Lung (tissue), 12 donors: ENCODE results near the gene CACNA1E. TPM values are rescaled to one million over a fixed set of nuclear protein-coding genes. Genes with fewer than 3 reads are reported as not detected.
"Not testable (repeated sequence)": the region's sequence is repeated elsewhere in the genome, so short reads cannot be mapped to it uniquely, and the experiment has no call there.

Source experiments
- ATAC-seq: fragments of 200-7000 bp; cut with Tn5 transposase; one replicate; pipeline ENCODE4 v1.9.1; 2020; ENCODE audit warnings: moderate number of reproducible peaks; ENCODE audit not compliant: insufficient read depth, low FRiP score
- DNase-seq, 3 donors: peaks; one replicate each; pipeline ENCODE4 v3.0.0-alpha.2; 2013 to 2017
- H3K27ac ChIP-seq, 2 donors: one replicate each; pipeline ENCODE4 v1.5.1; 2013; ENCODE audit warnings: mild to moderate bottlenecking in 2 of 2, moderate library complexity in 2 of 2, control low read depth in 1 of 2, inconsistent platforms in 1 of 2, low read depth in 1 of 2, low read length in 1 of 2
- H3K27me3 ChIP-seq, 3 donors: one replicate each; pipeline ENCODE4 v1.5.1; 2013; ENCODE audit warnings: low read length in 2 of 3; ENCODE audit not compliant: control insufficient read depth in 3 of 3, insufficient read depth in 3 of 3
- H3K36me3 ChIP-seq, 4 donors: one replicate each; pipeline ENCODE4 v1.5.1; 2013; ENCODE audit warnings: low read length in 4 of 4, mild to moderate bottlenecking in 1 of 4, moderate library complexity in 1 of 4; ENCODE audit not compliant: control insufficient read depth in 4 of 4, insufficient read depth in 4 of 4
- H3K4me1 ChIP-seq, 5 donors: one replicate each; pipeline ENCODE4 v1.5.1; 2013; ENCODE audit warnings: low read length in 5 of 5, mild to moderate bottlenecking in 2 of 5, moderate library complexity in 1 of 5; ENCODE audit not compliant: control insufficient read depth in 5 of 5, insufficient read depth in 5 of 5
- H3K4me3 ChIP-seq: one replicate; pipeline ENCODE4 v1.5.1; 2013; ENCODE audit warnings: mild to moderate bottlenecking, control low read depth, moderate library complexity
- H3K9ac ChIP-seq, 2 donors: one replicate each; pipeline ENCODE4 v1.5.1; 2013; ENCODE audit warnings: low read length in 2 of 2, control low read depth in 1 of 2; ENCODE audit not compliant: insufficient read depth in 1 of 2
- H3K9me3 ChIP-seq, 4 donors: one replicate each; pipeline ENCODE4 v1.5.1; 2013; ENCODE audit warnings: low read length in 3 of 4, mild to moderate bottlenecking in 1 of 4, moderate library complexity in 1 of 4; ENCODE audit not compliant: control insufficient read depth in 4 of 4, insufficient read depth in 3 of 4
- WGBS, 2 donors: extraction: QIAGEN DNeasy Blood & Tissue Kit; methylation state at CpG; one replicate each; pipeline ENCODE4 v1.1.7; 2013; 5-methylcytosine and 5-hydroxymethylcytosine counted together
- polyA plus RNA-seq, 2 donors: library from polyadenylated mRNA; stranded (reverse); fragments of 200-250 nt; gene quantifications; one replicate each; pipeline ENCODE4 v1.2.1, GENCODE V29; 2013
- total RNA-seq, 2 donors: library from RNA; depleted of rRNA in 1 of 2; stranded (reverse); fragments of >200 nt in 1 of 2; gene quantifications; one replicate each; pipeline ENCODE4 v1.2.1, GENCODE V29; 2014 to 2021
- TF ChIP-seq, protein P1 (sequence below): IDR thresholded peaks from 2 replicates; pipeline ENCODE4 v1.5.1; 2012; ENCODE audit warnings: mild to moderate bottlenecking; ENCODE audit errors: control extremely low read depth, extremely low read depth
- donor health status: control.
- donor health status: control.
- donor health status: Bipolar disorder and iron deficiency.
- donor health status: healthy.
- donor health status: DM: yes; HTN: yes; CAD: no.

Gene CACNA1E
- total and polyA plus RNA-seq, 4 donors = 0.02 to 1.4 (median 0.80) TPM

DNA sequence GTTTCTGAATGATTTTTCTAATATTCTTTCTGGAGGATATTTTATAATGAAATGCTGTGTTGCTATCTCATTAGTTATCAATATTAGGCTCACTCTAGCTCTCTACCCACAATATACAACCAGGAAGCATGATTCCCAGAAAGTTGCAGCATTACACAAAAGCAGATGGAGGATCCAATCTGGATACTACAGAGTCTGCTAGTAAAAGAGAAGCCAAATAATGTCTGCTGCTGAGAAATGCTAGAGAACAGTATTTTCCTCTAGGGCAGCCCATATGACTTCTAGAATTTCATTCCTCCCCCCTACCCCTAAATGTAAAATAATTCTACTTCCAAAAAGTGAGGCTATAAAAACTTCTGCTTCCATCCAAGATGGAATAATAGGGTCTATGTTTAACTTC is 338.4 kb downstream of the CACNA1E start:
- H3K27me3 ChIP-seq = no peaks in the 10 kb centered on the region
- H3K9ac ChIP-seq = no peak overlapping the region
- H3K9me3 ChIP-seq = peaks cover 0 to 4% (median 1%) of the 10 kb centered on the region in 4 donors
- no peaks in the 10 kb centered on the region for H3K36me3 ChIP-seq
- no peak overlapping the region for H3K27ac ChIP-seq
- no peak for ATAC-seq
- no peaks in the 10 kb centered on the region for H3K4me1 ChIP-seq
- no peak for DNase-seq
- H3K4me3 ChIP-seq = no peak overlapping the region
- TF ChIP-seq, protein P1, sequence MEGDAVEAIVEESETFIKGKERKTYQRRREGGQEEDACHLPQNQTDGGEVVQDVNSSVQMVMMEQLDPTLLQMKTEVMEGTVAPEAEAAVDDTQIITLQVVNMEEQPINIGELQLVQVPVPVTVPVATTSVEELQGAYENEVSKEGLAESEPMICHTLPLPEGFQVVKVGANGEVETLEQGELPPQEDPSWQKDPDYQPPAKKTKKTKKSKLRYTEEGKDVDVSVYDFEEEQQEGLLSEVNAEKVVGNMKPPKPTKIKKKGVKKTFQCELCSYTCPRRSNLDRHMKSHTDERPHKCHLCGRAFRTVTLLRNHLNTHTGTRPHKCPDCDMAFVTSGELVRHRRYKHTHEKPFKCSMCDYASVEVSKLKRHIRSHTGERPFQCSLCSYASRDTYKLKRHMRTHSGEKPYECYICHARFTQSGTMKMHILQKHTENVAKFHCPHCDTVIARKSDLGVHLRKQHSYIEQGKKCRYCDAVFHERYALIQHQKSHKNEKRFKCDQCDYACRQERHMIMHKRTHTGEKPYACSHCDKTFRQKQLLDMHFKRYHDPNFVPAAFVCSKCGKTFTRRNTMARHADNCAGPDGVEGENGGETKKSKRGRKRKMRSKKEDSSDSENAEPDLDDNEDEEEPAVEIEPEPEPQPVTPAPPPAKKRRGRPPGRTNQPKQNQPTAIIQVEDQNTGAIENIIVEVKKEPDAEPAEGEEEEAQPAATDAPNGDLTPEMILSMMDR = no peak

DNA sequence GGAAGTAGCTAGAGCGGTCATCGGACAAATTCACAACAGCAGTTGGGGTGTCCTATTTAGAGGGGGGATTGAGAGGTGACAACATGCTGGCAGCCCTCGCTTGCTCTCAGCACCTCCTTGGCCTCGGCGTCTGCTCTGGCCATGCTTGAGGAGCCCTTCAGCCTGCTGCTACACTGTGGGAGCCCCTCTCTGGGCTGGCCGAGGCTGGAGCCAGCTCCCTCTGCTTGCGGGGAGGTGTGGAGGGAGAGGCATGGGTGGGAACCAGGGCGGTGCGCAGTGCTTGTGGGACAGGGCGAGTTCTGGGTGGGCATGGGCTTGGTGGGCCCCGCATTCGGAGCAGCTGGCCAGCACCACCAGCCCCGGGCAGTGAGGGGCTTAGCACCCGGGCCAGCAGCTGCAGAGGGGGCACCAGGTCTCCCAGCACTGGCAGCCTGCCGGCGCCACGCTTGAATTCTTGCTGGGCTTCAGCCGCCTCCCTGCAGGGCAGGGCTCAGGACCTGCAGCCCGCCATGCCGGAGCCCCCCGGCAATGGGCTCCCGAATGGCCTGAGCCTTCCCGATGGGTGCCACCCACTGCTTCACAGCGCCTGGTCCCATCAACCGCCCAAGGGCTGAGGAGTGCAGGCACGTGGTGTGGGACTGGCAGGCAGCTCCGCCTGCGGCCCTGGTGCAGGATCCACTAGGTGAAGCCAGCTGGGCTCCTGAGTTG is 349.0 kb downstream of the CACNA1E start:
- WGBS, 2 donors = 94 to 96% methylated on average over 27 to 28 of the region's 28 CpGs
- H3K27ac ChIP-seq, H3K4me1 ChIP-seq, H3K27me3 ChIP-seq, DNase-seq, H3K4me3 ChIP-seq, H3K9ac ChIP-seq, H3K36me3 ChIP-seq, ATAC-seq: not testable (repeated sequence)
- peaks cover 0 to 14% (median 3%) of the 10 kb centered on the region in 4 donors for H3K9me3 ChIP-seq

DNA sequence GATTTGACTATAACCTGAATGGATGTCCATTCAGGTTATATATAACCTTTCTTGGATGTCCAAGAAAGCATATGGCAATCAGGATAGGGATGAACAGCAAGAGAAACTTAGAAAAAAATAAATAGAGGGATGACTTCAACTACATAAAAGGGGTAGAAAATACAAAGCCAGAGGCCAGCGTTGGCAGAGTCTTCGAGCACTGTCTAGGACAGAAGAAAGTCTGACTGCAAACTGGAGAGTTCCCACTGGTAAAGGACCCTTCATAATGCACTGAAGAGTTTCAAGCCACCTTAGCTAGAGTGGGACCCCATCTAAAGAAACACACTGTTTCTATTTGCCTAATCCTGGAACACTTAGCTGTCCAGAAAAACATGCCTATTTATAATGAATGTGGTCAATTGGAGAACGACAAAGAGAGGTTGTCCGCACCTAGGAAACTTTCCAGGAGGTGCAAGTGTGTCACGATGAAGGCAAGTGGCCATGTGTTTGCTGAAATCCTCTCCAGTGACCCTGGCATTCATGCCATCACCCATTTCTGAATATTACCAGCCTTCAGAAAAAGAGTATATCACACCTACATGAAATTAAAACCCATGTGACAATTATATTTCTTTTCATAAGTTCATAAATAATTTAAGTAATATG is 362.8 kb downstream of the CACNA1E start:
- DNase-seq = no peak
- WGBS, 2 donors = 86 to 90% methylated on average over 5 of the region's 5 CpGs
- no peaks in the 10 kb centered on the region for H3K36me3 ChIP-seq
- H3K27ac ChIP-seq = no peak overlapping the region
- H3K4me3 ChIP-seq = no peak overlapping the region
- ATAC-seq = no peak
- H3K4me1 ChIP-seq = no peaks in the 10 kb centered on the region
- TF ChIP-seq, protein P1 = no peak
- H3K27me3 ChIP-seq = no peaks in the 10 kb centered on the region
- H3K9me3 ChIP-seq = peaks cover 0 to 5% (median 0%) of the 10 kb centered on the region in 4 donors
- H3K9ac ChIP-seq = no peak overlapping the region

DNA sequence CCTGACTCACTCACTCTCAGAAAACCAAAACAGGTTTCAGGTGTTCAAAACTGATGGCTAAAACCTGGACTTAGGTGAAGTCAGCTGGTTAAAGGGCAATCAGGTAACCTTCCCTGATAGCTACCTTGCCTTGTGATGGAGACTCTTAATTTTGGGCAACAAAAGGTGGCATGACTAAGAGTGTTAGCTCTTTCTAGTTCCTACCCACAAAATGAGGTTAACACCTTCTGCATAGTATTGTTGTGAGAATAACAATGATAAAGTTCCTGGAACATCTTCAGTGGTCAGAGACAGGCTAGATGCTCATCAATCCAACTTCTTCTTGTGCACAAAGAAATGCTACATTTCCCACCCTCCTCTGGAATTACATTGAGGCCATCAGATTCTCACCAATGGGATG is 363.4 kb downstream of the CACNA1E start:
- no peaks in the 10 kb centered on the region for H3K27me3 ChIP-seq
- no peak for ATAC-seq
- H3K9me3 ChIP-seq = peaks cover 0 to 5% (median 0%) of the 10 kb centered on the region in 4 donors
- no peak overlapping the region for H3K27ac ChIP-seq
- no peaks in the 10 kb centered on the region for H3K36me3 ChIP-seq
- no peaks in the 10 kb centered on the region for H3K4me1 ChIP-seq
- H3K4me3 ChIP-seq = no peak overlapping the region
- TF ChIP-seq, protein P1 = no peak
- no peak overlapping the region for H3K9ac ChIP-seq
- DNase-seq = no peak
